HG03196 (cell line): ENCODE data around the gene HOXA10.

Experiments used
- ATAC-seq: cut with Tn5 transposase; IDR thresholded peaks from one replicate; pipeline ENCODE4 v1.9.1; 2021; ENCODE audit not compliant: unreplicated experiment

HOXA10 gene

DNA sequence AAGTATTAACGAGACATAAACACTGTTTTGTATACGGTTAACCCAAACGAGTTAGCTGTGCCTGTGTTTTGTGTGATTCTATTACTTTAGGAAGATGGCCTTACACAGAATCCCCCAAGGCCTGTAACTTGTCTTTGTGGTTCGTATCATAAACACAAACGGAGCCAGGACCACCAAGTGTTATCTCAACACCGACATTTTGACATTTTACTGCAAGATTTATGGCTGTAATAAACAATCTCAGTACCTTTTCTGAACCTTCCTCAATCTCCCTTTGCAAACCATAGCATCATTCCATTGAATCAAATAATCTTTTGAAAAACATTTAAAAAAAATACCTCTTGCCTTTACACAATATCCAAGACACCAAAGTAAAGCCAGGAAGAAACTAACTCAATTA, 41.1 kb downstream of the HOXA10 start:
- ATAC-seq: no peak

- ATAC-seq: no peak
Observed at GRCh38 chr7:27132214-27132613, 41.9 kb downstream of the HOXA10 start.

- no peak for ATAC-seq
Observed at GRCh38 chr7:27131390-27131819, 42.7 kb downstream of the HOXA10 start.

GRCh38 chr7:27130540-27131389, 43.4 kb downstream of the HOXA10 start, which contains the start of gene HOXA4:
TSS of gene HOXA4 (minus strand) at chr7:27130757. CDS start at chr7:27130733, 24 bp downstream.
- no peak for ATAC-seq

DNA sequence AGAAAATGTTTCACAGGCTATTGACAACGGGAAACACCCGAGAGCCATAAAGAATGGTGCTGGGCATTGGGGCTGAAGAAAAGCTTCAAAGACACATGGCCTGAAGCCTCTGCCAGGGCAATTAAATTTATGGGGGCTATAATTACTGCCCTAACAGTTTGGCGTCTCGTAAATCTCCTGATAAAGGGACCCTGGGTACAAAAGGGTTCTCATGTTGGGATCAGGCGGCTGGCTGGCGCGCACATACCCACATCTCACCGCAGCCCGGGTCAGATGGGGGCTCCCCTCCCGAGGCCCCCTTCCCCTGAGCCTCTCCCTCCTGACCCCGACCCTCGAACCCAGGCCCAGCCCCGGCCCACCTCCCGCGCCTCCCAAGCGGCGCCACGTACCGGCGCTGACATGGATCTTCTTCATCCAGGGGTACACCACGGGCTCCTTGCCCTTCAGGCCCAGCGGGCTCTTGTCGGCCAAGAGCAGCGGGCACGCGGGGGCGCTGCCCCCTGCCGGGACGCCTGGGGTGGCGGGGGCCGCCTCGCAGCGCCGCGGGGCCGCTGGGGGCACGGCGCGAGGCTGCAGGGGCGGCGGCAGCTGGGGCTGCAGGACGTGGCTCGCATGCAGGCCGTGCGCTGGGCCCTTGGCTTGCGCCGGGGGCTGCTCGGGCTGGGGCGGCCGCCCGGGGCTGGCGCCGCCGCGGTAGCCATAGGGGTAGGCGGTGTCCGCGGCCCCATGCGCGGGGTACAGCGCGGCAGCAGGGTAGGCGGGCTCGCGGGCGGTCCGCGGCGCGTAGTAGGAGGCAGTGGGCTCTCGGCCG, 44.2 kb downstream of the HOXA10 start:
- ATAC-seq: no peak

GRCh38 chr7:27128776-27129728, 45.1 kb downstream of the HOXA10 start:
- ATAC-seq: no peak

GRCh38 chr7:27128034-27128433, 46.1 kb downstream of the HOXA10 start:
- ATAC-seq: no peak

- no peak for ATAC-seq
Observed at GRCh38 chr7:27126596-27127327, 47.4 kb downstream of the HOXA10 start.

DNA sequence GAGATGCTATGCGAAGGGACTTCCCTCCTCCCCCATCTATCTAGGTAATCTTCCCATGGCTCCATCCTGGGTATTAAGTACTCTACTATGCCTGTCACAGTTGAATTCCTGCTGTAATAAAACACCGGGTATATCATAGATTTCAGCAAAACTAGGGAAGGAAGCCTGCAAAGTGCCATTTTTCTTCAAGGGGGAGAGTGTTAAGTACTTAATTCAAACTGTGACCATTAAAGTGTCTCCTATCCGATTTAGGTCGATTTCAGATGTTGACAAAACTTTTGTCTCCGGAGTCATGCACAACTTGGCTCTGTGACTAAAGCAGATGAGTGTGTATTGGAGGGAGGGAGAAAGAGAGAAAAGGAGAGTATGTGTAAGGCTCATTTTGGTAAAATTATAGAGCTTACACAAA, 48.1 kb downstream of the HOXA10 start:
- no peak for ATAC-seq

GRCh38 chr7:27124902-27125689, 49.0 kb downstream of the HOXA10 start:
- no peak for ATAC-seq

GRCh38 chr7:27124096-27124901, 49.8 kb downstream of the HOXA10 start:
- ATAC-seq: no peak

- ATAC-seq: no peak
Observed at GRCh38 chr7:27123477-27124053, 50.6 kb downstream of the HOXA10 start.

GRCh38 chr7:27123007-27123476, 51.1 kb downstream of the HOXA10 start:
- ATAC-seq: no peak

DNA sequence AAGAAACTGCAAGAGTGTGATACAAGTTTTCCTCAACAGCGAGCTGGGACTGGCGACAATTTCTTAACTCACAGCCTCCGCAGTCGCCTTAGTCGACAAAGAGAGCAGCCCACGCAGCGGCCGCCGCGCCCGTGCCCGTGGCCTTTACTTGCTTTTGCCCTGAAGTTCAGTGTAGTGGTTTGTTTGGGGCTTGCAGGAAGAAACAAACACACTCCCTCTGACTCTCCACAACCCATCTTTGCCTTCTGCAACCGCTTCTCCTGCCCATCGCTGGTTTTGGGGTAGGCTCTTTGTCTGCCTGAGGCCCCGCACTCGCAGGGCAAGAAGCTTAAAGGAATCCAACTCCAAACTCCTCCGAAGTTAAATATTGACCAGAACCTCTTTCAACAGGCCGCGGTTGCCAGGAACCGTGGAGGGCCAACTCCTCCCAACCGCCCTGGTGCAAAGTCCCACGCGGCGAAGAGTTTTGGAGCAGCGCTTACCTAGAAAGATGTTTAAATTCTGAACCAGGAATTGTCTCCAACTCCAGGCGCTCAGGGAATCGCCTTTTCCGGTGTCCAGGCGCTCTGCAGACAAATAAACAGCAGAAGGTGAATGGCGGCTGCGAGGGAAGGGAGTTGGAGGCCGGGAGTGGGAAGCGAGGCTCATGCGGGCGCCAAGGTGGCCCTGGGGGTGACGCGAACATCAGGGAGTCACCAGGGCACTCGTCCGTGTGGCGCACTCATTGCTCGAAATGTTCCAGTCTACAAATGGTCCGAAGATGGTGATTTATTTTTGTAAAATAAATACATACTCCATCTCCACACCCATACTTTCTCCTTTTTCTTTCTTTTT, 51.8 kb downstream of the HOXA10 start:
- ATAC-seq: no peak

- ATAC-seq: no peak
Observed at GRCh38 chr7:27121684-27122076, 52.4 kb downstream of the HOXA10 start.
